AML-193 (cell line): ENCODE results near the gene TRAF7.
"Not testable (repeated sequence)": the region's sequence is repeated elsewhere in the genome, so short reads cannot be mapped to it uniquely, and the experiment has no call there.

Source experiments
- DNase-seq, 2 experiments: peaks; one replicate each; lab custom pipeline; 2025; lab: John Stamatoyannopoulos, UW

Gene TRAF7

DNA sequence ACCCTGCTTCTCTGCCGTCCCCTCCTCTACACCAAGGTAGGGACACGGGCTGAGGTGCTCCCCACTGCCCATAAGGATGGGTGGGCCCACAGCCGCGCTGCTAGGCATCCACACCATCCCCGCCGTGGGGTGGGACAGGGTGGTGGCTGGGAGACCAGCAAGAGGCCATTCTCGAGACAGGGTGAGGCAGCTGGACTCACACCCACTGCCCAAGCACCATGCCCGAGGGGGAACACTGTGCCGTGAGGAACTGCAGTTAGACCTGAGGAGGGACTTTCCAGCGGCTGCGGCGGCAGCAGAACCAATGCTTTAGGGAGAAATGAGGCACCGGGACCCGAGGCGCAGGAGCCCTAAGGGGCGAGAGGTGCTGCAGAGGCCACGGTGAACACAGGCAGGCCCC, 33.2 kb upstream of the TRAF7 start:
- no peak for DNase-seq

DNA sequence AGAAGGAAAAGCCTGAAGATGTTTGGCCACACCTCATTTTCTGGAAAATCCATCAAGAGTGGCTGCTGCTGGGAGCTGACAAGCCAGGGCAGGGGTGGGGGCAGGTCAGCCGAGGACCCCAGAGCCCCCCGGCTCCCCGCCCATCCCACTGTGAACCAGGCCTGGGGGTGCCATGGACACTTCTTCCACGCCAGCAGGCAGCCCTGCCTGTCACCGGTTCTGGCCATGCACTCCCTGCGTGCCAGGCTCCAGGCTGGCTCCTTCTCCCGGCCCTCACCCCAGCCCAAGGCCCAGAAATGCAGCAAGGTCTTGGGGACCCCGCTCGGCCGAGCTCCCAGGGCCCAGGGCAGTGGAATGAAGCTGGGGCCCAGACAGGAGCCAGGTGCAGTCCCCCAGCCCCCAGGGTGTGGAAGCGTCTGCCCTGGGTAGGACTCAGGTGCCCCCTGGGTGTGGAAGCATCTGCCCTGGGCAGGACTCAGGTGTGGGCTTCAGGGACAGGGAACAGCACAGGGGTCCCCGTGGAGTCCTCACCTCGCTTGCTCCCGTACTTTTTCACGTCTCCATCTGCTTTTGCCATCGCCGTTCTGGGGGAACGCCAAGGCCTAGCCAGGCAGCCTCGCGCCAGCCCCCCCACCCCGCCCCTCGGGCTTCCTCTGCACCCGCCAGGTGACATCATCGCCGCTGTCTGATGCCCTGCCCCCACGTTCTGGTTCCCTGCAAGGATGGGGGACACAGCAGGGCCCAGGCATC, 32.5 kb upstream of the TRAF7 start:
- not testable (repeated sequence) for DNase-seq

DNA sequence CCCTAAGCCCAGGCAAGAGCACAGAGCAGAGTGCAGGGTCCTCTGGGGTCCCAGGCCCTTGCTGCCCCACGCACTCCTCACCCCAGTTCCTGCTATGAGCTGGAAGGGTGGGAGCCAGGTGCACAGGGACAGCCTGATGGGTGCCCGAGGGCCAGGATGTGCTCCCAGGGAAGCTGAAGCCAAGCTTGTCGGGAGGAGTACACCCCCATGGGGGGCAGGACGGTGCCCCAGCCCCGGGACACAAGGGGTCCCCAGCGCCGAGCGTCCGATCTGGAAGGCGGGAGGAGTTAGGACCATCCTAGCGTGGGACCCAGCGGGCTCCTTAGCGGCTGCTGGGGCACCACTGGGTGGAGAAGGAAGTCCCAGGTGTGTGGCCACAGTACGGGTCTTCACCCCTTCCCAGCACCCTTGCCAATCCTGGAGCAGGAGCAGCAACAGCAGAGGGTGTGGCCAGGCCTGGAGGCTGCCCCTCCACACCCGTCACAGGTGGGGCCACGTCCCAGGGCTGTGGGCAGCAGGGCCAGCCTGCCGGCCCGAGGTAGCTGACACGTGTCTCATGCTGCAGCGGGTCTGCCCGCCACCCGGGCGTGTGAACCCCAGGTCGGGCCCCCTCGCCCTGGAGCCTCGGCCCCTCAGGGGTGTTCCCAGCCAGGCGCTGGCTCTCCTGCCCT, 31.7 kb upstream of the TRAF7 start:
- not testable (repeated sequence) for DNase-seq

DNA sequence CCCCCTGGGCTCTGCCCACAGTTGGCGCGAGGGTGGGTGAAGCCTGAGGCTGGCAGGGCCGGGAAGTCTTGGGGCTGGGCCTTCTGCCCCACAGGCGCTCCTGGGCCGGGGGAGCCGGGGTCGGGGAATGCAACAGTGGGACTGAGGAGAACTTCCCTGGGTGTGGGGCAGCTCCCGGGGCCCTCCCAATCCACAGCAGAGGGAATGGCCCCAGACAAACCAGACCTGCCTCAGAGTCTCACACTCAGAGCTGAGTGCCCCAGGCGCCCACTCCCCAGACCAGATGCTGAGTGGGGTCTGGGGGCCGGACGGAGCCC, 31.2 kb upstream of the TRAF7 start:
- DNase-seq: not testable (repeated sequence)

DNA sequence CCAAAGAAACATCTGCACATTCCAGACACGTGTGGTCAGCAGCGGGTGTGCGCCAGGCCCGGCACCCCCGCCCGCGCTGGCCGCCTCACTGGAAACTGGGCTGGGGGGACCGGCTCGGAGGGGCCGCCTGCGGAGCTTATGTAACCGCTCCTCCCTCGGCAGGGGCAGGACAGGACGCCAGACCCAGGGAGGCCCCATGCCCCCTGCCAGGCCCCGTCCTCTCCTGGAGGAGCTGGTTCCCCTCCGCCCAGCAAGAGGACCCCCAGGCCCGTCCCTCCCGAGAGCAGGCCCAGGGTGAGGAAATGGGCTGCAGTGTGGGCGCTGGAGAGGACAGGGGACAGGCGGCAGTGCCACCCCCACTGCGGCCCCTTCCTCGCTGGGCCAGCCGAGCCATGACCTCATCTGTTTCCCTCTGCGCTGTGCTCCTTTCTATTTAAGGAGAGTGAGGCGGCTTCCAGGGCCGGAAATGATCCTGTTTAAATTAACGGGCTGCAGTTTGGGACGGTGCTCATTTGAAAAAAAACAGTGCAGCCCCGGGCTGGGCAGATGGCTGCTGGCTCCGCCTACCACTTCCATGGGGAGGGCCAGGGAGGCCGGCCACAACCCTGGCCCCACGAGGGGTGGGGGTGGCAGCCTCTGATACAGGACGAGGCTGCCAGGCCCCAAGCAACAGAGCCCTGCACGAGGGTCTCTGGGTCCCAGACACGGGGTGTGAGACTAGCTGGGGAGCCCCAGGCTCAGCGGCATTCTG, 30.7 kb upstream of the TRAF7 start:
- not testable (repeated sequence) for DNase-seq

DNA sequence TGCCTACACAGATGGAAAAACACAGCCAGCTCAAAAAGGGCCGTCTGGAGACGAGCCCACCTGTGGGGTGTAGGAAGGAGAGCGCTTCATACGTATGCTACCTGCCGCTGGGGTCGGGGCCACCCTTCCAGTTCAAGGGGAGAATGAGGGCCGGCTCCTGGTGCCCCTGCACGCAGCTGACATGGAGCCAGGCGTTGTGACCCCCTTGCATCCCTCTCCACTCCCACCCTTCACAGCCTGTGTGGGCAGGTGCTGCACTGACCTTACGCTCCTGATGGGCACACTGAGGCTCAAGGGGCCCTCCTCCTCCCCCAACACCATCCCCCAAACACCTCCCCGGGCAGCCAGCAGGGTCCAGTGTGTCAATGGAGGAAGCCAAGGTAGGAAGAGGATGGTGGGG, 30.0 kb upstream of the TRAF7 start:
- not testable (repeated sequence) for DNase-seq

DNA sequence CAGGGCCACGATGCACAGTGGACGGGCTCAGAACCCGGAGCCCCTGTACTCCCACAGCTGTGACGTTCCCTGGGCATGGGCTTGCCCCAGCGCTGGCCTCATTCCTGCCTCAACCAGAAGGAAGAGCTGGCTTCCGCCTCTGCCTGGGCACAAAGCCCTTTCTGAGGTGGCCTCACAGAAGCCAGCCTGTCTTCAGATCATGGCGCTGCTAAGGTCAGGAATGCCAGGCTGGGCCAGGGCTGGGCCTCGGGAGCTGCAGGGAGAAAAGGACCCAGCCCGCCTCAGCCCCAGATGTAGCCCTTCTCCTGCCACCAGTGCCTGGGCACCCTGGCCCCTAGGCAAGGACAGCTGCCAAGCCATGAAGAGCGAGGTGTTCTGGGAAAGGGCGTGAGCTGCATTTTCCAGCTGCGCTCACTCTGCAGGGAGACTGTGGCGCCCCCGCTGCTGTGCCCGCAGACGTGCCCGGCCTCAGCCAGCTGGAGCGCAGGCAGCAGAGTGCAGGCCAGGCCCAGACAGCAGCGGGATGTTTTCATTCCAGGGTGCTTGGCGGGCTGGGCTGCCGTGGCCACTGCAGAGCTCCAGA, 29.3 kb upstream of the TRAF7 start:
- not testable (repeated sequence) for DNase-seq

DNA sequence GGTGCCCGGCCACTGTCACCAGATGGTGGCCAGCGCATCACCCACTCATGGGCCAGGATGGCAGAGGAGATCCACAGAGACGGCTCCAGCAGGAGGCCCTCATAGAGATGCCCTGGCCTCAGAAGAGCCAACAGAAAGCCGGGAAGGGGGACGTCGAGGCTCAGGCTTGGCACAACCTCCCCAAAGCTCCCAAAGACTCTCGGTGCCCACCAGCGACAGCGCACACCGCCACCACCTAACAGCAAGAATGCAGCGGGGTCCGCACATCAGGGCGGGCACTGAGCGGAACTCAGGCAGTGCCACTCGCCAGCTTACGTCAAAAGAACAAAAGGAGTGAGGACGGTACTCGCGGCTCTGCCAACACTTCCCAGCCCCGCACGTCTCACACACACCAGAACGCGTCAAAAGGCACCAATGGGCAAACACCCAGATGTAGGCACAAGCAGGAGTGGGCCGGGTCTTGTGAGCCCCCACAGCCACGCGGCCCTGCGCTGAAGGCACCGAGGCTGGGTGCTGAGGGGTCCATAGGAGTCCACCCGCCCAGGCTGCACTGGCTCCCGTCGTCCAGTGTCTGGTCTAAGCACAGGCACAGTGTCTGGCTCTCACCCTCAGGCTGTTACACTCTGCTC, 28.5 kb upstream of the TRAF7 start:
- DNase-seq: not testable (repeated sequence)

DNA sequence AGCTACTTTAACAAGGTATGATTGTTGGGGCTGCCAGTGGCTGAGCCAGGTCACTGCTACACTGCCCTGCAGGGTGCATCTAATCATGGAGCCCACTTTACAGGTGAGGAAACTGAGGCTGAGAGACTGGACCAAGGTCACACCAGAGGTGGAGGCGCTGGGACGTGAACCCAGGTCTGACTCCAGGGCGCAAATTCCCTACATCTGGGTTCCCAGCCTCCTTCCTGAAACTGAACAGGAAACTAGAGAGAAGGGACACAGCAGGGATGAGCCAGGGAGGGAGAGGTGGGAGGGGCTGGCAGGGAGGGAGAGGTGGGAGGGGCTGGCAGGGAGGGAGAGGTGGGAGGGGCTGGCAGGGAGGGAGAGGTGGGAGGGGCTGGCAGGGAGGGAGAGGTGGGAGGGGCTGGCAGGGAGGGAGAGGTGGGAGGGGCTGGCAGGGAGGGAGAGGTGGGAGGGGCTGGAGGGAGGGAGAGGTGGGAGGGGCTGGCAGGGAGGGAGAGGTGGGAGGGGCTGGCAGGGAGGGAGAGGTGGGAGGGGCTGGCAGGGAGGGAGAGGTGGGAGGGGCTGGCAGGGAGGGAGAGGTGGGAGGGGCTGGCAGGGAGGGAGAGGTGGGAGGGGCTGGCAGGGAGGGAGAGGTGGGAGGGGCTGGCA, 27.8 kb upstream of the TRAF7 start:
- not testable (repeated sequence) for DNase-seq

DNA sequence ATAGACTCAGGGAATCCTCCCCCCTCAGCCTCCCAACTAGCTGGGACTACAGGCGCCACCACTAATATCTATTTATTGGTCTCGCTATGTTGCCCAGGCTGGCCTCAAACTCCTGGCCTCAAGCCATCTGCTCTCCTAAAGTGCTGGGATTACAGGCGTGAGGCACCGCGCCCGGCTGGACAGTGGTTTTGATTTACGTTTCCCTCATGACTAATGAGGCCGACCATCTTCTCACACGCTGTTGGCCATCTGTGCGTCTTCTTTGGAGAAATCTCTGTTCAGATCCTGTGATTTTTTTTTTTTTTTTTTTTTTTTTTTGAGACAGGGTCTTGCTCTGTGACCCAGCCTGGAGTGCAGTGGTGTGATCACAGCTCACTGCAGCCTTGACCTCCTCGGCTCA, 26.3 kb upstream of the TRAF7 start:
- DNase-seq: not testable (repeated sequence)

DNA sequence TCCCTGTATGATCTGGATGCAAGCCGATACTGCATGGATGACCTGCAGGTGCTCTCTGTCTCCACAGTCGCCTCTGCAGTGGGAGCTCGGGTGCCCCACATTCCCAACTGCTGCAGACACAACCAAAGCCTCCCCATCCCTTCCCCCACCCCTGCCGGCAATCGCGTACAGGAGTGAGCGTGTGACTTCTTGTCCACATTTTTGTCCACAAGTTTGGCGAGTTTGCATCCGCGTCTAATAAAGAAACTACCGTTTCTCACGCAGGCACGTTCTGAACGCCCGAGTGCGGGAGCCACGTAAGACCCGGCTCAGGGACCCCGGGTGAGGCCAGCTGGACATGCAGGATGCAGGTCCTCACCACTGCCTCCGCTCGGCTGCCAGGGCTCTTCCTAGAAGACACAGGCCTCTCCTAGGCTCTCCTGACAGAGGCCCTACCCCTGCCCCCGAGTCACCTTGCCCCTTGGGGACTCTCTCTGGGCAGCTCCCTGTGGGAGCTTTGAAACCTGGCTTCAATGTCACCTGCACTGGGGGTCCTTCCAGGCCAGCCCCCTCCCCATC, 25.6 kb upstream of the TRAF7 start:
- not testable (repeated sequence) for DNase-seq

DNA sequence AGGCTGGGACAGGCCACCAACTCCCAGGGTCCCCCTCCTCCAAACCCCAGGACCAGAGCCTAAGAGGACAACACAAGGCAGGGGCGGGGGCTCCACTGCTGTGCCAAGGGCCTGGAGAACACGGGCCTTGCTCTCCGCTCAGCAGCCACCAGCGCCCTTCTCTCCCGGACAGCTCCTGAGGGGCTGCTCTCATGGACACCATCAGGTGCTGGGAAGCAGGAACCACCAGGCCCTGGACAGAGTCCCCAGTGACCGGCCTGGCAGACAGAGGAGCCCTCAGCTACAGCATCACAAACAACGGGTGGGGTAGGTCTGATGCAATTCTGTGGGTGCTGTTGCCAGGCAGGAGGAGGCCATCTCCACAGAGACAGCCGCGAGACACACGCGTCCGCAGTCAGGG, 21.8 kb upstream of the TRAF7 start:
- not testable (repeated sequence) for DNase-seq

DNA sequence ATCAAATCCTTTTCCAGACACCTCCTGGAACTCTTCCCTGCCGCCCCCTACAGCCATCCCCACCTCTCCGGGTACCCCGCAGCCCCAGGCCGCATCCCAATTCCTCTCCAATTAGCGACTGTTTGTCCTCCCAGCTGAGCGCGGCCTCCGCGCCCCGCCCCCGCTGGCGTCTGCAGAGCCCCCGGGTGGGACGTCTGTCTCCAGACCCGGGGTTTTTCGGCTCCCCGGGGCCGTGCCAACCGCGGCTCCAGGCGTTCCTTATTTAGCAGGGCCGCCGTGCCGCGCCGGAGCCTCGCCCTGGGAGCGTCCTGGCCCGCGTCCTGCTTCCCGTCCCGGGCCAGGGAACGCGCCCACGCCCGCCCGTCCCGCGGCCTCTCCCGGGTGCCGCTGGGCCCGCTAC, 20.5 kb upstream of the TRAF7 start:
- not testable (repeated sequence) for DNase-seq

DNA sequence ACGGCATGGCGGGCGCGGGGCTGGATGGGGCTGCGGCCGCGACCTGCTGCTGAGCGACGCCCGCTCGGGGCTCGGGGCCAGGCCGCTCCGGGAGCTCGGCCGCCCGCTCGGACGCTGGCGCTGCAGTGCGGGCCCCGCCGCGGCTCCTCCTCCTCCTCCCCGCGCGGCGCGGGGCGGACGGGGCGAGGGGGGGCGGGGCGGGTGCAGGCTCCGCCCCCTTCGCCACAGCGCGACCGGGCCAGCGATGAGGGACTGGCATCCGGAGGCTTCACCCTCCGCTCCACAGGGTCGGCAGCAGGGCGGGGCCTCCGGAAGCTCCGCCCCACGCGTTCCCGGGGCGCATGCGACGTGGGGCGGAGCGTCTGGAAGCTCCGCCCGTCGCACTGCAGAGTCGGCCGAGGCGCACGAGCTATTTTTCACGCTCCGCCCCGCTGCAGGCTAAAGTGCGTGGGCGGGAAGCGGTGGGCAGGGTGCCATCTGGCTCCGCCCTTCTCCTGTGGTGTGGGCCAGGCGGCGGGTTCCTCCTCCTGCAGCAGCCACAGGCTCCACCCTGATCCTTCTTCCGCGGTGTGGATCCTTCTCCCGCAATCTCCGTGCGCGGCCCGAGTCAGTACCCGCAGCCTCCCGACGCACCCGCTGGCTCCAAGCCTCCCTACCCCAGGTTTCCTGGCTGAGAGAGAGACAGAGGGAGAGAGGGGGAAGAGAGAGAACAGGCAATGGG, 19.7 kb upstream of the TRAF7 start, which contains the start of gene PKD1:
Gene PKD1 (minus strand): TSS at position 129 of the 721 bp plus-strand sequence. CDS start 209 bp downstream, outside the sequence.
- DNase-seq: peak; percentile 68 to 74

DNA sequence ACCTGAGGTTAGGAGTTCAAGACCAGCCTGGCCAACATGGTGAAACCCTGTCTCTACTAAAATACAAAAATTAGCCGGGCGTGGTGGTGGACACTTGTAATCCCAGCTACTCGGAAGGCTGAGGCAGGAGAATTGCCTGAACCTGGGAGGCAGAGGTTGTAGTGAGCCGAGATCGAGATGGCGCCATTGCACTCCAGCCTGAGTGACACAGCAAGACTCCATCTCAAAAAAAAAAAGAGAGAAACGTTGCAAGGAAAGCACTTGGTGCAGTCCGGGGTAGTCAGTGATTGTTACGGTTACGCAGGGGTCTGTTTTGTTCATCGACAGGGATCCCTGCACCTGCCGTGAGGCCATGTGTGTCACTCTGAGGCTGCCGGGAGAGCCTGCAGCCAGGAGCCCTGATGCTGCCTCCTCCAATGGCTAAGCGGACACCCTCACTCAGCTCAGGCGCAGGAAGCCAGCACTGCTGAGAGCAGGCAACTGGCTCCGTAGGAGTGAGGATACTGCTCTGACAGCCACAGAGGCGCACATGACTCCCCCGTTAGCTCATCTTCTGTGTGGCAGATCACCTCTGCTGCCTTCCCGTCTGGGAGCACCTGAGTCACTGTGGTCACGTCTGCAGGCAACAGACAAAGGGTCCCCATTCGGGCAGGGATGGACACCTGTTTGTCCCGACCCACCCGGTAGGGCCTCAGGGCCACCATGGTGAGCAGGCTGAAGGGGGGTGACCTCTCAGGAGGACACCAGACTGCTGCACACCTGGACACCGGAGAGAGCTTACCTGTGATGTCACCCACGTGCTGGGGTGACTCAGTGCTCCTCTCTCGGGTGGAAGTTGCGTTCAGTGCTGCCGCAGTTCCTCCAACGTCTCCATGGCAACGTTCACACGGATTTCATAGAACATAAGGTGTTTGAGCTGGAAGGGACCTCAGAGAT, 12.4 kb upstream of the TRAF7 start:
- DNase-seq: no peak

DNA sequence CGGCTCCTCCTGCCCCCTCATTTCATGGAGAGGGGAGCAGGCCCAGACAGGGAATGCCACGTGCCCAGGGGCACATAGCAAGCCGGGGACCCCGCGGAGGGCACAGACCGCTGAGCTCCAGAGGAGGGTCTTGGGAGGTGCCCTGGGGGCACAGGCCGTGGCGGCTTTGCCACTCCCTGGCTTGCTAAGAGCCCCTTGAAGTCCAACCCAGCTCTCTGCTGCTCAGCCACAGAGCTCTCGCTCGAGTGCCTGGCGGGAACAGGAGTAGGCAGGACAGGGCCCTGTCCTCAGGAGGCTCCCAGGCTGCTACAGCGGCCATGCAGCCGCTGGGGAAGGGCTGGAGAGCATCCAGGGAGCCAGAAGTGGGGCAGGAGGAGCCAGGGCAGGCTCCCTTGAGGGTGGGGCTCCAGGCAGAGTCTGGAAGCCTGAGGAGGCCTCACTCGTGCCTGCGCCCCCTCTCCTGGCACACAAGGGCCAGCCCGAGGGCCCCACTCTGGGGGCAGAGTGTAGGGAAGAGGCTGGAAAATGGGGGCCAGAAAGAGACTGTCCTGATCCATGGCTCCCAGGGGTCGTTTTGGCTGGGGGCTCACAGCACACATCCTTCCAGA, 11.6 kb upstream of the TRAF7 start:
- DNase-seq: no peak

DNA sequence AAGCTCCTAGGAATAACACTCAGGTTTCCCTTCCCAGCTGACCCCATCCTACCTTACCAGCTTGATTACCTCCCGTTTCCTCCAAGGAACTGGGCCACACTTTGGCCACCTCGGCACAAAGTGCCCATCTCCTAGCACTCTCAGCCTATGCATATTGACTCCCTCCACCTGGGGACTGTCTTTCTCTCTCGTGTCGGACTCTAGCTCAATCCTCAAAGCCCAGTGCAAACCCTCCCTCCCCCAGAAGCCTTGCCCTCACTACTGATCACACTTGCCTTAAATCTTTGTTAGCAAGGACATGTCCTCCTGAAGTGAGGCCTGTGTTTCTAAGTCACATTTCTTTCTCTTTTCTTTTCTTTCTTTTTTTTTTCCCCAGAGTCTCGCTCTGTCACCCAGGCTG, 9.7 kb upstream of the TRAF7 start:
- no peak for DNase-seq

DNA sequence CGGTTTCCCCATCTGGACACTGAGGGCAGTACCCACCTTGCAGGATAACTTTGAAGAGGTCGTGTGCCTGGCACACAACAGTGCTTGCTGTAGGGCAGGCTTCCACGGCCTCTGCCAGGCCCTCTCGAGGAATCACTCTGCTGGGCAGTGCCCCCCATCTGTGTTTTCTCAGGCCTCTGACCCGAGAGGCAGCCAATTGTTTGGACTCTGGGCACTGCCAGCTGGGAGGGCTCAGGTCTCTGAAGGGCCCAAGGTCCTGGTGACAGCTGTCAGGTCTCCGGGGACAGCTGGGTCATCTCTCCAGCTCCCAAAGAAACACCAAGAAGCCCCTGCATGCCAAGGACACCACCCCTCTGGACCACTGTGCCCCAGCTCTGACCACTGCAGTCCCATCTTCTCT, 8.2 kb upstream of the TRAF7 start:
- DNase-seq: no peak
